Stimulated activated naive CD4-positive, alpha-beta T cell (primary cell): Measurements from ENCODE around the gene CHAC1.
A peak's percentile ranks its signal among the peaks of the same experiment; 100 is the strongest.

Source experiments
- DNase-seq, 6 experiments: peaks; one replicate each; lab custom pipeline; 2025; lab: John Stamatoyannopoulos, UW

CHAC1 gene, protein sequence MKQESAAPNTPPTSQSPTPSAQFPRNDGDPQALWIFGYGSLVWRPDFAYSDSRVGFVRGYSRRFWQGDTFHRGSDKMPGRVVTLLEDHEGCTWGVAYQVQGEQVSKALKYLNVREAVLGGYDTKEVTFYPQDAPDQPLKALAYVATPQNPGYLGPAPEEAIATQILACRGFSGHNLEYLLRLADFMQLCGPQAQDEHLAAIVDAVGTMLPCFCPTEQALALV

DNA sequence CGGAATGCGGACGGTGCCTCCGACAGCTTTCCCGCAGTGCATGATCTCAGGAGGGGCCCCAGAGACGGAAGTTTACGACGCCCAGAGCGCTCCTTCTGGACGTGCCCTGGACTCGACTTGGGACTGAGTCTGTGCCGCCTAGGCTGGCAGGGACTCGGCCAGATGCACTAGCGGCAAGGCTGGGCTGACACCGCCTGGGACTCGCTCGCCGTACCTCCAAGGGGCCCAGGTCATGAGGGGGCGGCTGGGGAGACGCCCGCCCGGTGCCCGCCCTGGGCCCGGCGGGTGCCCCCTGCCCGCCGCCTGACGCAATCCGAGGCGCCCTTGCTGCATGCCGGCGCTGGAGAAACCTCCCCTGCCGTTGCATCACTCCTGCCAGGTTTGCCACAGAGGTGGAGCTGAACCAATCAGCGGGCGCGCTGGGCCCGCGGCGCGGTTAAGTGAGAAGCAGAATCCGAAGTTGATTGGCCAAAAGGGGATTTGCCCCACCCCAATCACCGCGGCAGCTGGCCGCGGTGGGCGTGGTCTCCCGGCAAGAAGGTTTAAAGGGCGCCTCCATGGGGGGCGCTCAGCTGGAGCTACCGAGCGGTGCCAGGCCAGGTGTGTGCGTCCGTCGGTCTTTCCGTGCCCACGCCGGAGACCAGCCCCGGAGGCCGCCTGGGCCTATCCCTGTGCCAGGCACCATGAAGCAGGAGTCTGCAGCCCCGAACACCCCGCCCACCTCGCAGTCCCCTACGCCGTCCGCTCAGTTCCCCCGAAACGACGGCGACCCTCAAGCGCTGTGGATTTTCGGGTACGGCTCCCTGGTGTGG is at the start of gene CHAC1:
TSS of gene CHAC1 (plus strand) at position 571 of the 812 bp plus-strand sequence. CDS start at position 684, 113 bp downstream.
- peak; percentile 92 to 96 (median 93) for DNase-seq

DNA sequence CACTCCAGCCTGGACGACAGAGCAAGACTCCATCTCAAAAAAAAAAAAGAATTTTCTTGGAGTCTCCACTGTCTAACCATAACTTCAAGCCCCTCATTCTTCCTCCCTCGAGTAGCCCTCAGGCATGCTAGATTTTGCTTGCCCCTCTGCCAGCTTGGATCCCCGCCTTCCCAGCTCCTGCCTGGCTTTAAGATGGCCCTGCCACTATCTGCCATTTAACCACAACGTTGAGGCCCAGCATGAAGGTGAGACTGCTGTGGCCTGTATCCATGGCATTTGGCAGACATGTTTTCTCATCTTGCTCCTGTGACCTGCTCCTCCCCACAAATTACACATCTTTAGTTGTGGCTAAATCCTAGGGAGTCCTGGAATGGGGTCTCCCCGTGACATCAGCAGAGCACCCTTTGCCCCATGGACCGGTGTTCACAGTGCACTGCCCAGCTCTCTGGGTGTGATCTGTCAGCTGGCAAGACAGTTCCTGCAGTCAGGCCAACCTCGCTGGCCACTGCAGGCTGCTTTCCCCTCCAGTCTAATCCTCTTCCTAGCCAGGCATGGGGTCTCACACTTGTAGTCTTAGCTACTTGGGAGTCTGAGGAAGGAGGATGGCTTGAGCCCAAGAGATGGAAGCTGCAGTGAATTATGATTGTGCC is 48.6 kb upstream of the CHAC1 start:
- DNase-seq, result no peak

DNA sequence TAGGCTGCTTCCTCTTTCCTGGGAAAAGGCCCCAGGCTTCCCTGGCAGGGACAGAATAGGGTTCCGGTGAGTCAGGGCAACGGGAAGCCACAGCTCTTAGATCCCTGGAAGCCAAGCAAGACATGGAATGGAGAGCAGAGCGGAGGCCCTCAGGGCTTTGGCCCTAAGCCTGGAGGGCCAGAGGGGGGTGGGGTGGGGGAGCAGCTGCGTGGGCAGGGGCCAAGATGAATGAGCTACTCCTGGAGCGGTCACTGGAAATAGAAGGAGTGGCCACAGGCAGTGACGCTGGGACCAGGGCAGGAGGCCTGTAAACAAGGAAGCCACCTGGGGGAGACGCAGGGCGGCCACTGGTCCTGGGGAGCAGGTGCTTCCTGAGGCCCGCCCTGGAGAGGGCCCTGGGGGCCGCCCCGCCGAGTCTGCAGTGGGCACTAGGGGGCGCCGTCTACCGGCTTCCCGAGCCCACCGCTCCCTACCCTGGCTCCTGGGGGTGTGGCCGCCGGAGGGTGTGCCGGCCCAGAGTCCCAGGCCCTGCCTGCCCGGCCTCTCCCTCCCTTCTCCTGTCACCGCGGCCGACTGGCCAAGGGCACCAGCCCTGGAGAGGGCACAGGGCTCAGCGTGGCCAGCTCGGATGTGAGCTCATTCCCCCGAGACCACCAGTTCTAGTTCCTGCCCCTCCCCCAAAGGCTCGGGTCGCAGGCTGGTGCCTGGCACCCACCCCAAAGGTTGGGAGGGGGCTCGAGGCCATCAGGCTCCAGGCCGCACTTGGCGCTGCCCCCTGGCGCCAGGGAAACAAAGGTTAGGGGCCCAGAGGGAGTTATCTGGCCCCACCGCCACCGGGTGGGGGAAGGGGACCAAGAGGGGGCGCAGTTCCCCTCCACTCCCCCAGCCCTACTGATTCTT is 46.9 kb upstream of the CHAC1 start:
- DNase-seq, result peak; percentile 35 to 76 (median 64)

DNA sequence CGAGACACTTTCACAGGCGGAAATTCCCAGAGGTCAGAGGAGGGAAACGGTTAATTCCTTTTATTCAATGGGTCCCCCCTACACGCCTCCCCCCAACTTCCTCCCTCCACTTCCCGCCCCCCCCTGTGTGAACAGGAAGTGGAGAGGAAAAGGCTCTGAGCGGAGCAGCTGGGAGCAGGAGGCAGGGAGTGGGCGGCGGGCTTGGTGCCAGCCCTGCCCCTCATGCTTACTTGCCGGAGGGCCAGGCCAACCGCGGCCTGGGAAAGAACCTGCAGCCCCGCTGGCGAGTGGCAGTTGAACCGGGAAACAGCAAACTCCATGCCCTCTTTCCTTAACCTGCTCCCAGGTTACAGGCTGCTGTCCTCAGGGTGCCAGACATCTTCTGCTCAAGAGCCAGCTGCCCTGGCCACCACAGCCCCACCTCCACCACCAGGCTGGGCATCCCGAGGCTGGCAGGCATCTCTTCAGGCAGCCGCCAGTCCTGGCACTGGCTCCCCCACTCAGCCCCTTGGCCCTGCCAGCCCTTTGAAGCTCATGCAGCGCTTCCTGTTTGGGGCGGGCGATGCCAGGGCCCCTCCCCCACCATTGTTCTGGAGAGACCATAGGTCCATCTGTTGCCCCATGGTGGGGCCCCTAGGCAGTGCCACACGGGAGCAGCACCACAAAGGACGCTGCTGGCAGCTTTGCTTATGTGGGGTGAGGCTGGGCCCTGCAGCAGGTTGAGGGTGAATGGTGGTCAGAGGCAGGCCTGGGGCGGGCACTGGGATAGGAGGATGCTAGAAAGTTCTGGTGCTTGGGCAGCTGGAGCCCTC is 46.1 kb upstream of the CHAC1 start:
- peak; percentile 30 to 71 (median 52) for DNase-seq

DNA sequence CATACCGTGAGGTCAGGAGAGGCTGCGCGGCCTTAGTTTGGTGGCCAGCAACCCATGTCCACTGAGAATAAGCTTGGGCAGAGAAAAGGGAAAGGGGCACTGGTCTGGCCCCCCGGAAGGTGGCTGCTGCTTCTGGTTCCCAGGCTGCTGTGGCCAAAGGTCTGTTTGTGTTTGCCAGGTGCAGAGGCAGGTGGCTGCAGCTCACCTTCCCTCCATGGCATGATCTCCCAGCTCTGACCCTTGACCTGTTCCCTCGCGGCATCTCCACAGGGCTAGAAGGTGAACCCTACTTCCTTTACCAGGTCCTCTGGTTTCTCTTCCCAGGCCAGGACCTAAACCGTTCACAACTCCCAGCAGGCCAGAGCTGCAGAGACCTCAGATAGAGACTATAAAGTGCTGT is 45.2 kb upstream of the CHAC1 start:
- no peak for DNase-seq

DNA sequence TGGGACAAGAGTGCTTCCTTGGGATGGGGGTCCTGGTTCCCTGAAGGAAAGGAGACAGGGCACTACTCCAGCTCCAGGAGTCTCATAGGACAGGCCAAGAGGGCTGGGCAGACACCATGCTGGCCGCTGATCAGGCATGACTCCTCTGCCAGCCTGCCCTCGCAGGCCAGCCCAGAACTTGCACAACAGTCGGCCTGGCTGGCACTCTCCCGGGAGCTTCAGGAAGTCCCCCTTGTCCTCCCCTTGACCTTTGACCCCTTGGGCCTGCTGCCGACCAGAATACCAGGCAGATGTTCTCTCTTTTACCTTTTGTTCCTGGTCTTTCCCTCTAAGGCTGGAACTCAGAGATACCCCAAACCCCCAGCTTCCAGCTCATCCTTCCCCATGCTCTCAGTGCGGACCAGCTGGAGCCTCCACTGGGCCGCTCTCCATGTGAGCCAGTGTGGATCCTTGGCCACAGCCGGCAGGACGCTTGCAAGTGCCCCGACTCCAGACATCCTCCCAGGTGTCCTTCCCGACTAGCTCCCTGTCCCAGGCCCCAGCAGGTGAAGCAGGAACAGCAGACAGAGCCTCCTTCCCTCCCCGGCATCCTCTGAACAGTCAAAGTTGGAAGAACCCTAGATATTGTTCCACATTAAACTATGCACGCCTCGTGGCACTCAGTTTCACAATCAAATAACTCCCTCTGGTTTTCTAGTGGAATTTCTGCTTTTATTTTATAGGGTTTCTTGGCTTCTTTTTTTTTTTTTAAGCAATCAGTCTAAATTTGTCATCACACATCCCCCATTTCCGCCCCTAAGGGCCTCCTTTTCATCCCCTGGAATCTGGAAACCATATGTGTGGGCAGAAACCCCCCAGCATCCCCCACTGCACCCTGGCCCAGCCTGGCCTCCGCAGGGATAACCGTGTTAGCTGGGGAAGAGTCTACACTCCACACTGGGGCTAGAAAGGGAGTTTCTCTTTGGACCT is 43.3 kb upstream of the CHAC1 start:
- DNase-seq, result no peak

DNA sequence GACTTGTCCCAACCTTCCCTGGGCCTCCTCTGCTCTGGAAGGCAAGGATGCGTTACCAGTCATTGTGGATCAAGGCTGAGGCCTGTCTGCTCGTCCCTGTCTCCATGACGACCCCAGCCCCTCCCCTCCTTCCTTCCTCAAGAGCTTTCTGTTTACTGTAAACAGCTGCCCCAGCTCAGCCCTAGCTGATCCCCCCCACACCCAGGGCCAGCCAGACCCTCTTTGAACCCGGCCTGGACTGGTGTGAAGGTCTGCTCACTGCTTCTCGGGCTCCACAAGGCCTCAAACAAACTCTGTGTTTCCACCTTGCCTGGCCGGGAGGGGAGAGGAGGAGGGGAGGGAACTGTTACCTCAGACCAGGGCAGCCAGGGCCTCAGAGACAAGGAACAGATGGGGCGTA is 42.1 kb upstream of the CHAC1 start:
- DNase-seq, result no peak

DNA sequence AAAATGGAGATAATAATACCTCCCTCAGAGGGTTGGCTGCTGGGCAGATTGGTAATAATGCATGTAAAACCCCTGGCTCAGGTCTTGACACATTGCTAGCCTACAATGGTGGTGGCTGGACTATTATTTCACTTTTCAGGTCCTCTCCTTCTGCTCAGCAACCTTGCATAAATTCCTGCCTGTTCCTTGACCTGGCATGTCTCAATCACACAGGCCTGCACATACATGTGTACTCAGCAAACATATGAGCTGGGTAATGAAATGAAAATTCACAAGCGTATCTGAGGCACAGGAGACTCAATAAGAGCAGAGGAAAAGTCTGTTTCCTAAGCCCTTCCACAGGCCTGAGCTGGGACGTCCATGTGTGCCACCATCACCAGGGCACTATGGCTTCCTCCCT is 41.6 kb upstream of the CHAC1 start:
- DNase-seq, result no peak

DNA sequence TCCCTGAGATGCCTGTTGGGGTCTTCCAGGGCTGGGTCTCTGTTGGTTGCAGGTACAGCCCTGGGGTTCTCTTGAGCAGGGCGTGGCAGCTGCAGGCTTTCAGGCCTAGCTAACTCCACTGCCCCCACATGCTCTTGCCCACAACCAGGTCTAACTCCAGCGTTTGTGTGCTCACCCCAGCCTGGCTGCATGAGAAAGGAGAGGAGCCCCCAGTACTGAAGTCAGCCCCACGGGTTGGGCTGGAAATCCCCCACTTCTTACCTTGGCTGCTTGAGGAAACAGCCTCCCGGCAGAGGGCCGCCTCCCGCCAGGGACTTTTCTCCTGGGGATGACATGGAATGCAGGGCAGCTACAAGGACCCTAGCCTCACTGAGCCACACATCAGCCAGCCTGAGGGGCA is 40.8 kb upstream of the CHAC1 start:
- no peak for DNase-seq

DNA sequence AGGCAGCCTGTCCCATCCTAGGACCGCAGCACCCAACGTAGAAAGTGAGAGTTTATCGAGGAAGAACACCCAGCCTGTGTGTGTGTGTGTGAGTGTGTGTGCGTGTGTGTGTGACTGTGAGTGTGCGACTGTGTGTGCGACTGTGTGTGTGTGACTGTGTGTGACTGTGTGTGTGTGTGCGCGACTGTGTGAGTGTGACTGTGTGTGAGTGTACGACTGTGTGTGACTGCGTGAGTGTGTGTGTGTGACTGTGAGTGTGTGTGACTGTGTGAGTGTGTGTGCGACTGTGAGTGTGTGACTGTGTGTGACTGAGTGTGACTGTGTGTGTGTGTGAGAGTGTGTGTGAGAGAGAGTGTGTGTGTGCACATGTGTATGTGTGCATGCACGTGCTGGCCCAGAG is 39.3 kb upstream of the CHAC1 start:
- no peak for DNase-seq

DNA sequence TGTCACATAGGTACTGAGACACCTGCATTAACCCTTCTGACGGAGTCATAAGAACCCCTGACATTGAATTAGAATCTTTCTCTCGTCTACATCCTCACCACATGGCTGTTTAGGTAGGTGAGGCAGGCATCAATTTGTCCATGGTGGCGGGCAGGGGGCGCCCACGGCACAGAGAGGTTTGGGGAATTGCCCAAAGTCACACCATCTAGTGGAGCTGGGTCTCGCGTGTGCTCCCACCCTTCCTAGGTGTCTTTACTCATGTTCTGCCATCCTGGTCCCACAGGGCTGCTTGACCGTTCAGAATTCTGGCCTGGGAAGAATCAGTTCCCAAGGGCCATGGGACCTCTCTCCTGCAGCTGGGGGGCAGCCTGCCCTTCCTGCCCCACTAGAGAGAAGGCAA is 38.8 kb upstream of the CHAC1 start:
- DNase-seq, result no peak

DNA sequence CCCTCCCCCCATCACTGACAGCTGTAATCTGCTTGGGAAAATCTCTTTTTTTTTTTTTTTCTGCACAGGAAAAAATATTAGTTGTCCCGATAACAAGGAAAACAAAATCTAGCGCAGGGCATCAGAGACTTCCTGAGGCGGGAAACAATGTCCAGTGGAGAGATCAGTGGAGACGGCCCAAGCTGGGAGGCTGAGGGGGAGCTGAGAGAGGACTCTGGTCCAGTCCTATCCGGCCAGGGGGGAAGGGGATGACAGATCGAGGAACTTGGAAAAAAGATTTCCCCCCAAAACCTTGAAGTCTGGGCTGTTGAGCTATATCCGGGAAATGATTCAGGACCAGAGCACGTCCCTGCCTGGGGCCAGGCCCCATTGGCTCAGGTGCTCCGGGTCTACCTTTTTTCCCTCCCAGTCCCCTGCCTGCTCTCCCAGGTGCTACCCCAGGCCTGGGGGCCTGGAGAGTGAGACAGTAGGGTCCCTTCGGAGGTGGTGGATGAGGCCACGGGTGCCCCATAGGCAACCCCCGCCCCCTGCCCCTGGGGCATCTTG is 38.1 kb upstream of the CHAC1 start:
- DNase-seq, result no peak

DNA sequence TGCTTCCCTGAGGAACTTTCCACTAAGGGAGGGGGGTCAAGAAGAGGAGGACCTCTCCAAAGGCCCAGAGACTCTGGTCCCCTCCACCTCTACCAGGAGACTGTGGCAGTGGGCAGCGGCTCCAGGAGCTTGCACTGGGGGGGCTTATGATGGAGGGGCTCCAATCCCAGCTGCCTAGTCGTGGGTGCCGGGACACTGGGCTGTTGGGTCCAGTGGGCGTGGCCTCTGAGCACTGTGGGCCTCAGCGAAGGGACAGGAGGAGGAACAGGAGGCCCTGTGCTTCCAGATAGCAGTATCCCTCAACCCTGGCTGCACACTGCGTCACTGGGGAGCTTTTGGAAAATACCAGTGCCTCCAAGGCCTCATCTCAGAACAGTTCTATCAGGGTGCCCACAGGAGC is 37.6 kb upstream of the CHAC1 start:
- DNase-seq, result no peak

DNA sequence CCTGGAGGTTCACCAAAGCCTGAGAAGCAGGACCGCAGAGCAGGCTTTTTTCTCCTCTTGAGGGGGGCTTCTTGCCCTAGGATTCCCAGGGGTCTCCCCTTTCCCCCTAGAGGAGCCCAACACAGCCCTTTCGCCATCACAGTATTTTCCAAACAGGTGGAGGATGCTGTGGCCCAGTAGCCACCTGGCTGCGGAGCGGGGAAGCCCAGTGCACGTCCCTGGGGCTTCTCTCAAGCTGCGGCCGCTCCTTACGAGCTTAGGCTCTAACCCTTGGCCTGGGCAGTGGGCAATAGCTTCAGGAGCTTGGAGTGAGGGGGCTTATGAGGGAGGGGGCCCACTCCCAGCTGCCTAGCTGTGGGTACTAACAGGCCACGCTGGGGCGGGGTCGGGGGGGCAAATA is 35.7 kb upstream of the CHAC1 start:
- no peak for DNase-seq

DNA sequence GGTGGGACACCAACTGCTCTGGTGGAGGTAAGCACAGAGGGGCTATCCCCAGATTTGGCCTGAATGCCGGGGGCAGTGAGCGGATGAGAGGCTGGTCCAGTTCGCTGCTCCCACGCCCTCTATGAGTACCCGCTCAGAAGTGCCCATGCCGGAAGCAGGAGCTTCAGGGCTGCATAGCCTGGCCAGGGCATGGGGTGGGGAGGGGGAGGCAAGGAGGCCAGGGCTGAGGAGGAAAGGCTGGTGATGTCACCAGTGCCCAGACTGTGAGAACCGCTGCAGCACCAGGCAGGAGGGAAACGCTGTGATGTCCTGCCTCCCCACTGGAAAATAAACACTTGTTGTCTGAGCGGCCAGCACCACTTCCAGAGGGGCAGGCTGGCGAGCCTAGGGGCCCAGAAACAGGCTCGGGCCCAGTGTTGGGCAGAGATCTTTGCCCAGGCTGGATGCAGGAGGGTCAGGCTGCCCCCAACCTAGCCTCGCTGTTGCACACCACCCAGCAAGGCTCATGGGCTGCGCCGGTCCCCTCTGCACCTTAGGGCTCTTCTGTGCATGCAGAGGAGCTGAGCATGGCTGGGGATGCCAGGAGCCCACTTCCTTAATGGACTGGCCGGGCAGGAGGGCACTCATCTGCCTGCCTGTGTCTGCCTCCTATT is 35.0 kb upstream of the CHAC1 start:
- no peak for DNase-seq

DNA sequence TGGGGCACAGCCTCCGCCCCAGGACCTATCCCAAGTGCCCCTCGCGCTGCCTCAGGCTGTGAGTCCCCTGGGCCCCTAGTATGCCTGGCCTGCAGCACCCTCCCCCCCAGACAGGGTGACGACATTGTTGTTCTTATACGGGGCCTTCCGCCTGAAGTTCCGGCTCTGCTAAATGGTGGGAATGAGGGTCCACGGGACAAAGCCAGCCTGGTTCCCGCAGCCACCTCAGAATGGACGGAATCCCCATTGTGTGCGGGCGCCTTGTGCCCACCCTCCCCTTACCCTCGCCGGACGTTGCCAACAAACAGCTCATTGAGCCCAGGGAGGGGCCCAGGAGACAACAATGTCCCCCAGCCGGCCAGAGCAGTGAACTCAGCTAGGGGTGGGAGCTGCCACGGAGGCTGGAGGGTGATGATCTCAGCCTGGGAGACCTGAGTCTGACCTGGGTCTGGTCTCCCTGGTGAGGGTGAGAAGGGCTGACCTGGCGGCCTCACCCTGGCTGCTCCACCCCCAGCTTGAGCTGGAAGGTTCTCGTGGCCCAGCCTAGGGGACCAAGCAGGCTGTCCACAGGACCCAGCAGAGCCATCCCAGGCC is 34.4 kb upstream of the CHAC1 start:
- no peak for DNase-seq

DNA sequence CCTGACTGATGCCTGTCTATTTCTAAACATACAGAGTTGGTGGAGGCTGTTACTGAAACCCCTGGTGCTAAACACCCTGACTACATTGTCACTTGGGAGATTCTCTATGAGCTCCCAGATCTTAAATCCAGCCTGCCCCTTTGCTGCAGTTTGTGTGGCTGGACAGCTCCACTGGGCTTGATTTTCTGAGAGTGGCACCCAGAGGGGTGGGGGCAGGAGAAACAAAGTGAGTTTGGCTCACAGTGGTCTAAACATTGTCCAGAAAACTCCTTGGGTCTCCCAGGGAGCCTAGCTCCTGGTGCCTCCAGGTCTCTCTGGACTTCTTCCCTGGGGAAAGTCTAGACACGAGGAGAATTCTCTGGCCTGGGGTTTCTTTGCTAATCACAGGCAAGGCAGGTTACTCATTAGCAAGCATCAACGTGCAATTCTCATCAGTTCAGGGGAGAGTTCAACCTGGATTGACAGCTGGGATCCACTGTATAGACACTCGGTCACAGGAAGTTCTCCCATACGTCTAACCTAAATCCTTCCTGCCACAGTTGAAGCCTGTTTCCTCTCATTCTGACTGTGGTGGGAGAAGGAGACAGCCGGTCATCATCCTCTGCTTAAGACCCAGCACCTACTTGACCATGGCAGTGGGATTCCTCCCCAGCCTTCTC is 31.2 kb upstream of the CHAC1 start:
- no peak for DNase-seq

DNA sequence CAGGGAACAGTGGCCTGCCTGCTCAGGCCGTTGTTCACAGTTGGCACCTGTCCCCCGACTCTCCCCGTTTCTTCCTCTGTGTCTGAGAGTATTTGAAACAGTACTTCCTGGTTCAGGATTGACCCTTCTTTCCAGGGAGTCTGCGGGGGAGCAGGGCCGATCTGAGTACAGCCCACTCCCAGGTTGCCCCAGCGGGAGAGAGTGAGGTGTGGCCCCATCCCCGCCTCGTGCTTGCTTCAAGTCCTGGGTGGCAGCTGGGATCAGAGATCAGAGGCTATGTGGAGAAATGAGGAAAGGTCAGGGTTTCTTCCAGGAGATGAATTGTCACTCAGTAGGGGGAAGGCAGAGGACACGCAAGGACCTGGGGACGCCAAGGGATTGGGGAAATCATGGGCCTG is 30.7 kb upstream of the CHAC1 start:
- no peak for DNase-seq
